ENCODE measurements around the gene RCVRN. TPM values are rescaled to one million over a fixed set of nuclear protein-coding genes. Genes with fewer than 3 reads are reported as not detected.

Gene RCVRN
- total RNA-seq, 1 donor from 2014 or later = not detected

DNA sequence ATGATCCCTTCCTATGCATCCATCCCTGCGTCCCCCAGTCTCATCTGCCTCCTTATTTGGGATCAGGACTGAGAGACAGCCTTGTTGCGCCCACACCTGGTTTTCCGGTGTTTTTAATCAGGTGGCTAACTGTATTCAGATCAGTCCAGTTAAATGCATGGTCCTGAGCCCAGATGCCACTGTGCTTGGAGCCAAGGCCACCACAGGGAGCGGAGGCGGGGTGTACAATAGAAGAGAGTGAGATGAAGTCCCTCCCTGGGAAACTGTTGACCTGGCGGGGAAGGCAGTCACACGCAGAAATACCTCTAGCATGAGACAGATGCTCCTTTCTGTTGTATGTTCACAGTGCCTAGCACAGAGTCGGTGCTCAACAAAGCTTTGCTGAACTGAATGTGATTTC is 6.3 kb downstream of the RCVRN start:
- no peak for DNase-seq (ENCODE audit: low read depth, low spot score)

DNA sequence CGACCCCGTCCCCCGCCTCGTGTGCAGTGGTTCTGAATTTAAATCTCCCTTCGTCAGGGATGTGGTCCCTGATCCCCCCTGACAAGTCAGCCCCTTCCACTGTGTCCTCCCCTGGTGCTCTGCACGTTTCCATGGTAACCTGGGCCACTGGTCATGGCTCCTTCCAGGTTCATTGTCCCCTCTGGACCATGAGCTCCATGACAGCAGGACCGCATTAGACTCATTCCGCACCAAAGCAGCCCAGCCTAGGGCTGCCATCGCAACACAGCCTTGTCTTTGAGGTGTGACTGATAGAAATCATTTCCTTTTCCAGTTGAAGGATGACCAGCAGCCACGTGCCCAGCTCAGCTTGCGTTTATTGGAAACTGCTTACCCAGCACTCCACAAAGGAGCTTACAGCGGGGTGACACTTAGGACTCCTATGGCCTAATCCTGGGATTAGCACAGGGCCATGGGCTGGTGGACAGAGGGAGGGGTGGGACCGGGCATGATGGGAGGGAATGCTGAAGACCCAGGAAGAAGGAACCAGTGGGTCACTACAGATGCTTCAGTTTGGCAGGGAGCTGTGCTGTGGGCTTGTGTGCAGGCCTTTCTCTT is 7.6 kb downstream of the RCVRN start:
- DNase-seq (ENCODE audit: low read depth, low spot score) = no peak

DNA sequence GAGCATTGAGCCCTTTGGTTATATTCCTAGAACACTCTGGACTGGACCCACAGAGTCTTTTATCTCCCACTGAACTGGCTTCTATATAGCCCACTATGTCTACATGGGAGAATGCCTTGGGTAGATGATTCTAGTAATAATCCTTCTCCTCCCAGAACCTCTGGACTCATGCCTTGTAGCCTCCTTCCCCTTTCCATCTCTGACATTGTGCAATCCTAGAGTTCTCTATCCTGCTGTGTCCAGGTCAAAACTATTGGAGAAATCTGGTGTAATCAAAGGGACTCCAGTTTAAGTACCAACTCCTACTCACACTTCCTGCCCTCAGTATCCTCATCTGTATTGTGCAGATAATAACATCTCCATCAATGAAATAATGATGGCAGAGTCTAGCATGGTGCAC is 9.1 kb downstream of the RCVRN start:
- DNase-seq (ENCODE audit: low read depth, low spot score) = no peak

DNA sequence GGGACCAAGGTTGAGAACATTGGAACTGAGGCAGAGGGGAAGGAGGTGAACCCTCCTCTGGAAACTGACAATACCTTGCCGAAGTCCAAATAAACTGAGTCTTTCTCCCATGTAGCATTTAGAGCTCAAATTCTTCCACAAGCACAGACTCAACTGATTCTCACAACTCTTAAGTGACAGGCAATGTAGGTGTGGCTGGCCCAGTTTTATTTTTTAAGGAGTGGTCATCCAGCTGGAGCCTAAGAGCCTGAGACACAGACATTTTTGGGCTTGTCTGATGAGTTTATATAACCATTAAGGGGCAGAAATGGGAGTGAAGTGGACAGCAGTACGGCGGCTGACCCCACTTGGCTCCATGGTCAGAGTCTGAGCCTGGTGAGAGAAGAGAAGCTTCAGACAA is 10.8 kb downstream of the RCVRN start:
- DNase-seq (ENCODE audit: low read depth, low spot score) = no peak

DNA sequence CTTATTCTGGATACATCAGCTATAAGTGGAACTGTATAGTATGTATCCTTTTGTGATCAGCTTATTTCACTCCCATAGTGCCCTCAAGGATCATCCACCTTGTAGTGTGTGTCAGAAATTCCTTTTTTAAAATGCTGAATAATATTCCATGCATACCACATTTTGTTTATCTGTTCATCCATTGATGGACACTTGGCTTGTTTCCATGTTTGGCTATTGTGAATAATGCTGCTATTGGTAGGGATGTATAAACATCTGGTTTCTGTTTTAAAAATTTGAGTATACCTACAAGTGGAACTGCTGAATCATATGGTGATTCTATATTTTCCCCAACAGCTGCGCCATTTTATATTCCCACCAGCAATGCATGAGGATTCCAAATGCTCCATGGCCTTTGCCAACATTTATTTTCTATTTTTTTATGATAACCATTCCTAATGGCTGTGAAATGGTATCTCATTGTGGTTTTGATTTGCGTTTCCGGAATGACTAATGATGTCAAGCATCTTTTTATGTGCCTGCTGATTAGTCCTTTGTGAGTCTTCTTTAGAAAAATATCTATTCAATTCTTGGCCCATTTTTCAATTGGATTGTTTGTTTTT is 11.6 kb downstream of the RCVRN start:
- DNase-seq (ENCODE audit: low read depth, low spot score) = no peak

DNA sequence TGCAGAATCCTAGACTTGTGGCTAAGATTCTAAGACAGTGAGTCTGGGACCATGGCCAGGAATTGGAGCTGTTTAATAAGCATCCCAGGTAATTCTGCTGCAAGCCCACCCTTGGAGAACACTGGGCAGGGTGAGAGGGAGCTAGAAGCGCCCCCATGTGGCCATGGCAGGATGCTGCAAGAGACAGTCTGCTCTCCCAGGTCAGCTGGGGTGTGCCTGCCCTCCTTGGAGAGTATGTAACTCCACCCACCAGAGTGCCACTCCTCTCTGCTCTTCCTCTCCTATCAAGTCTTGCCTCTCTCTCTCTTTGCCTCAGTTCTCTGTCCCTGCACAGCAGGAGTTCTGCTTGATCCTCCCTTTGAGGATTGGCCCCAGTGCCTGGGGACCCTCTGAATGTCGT is 14.9 kb downstream of the RCVRN start:
- no peak for DNase-seq (ENCODE audit: low read depth, low spot score)

DNA sequence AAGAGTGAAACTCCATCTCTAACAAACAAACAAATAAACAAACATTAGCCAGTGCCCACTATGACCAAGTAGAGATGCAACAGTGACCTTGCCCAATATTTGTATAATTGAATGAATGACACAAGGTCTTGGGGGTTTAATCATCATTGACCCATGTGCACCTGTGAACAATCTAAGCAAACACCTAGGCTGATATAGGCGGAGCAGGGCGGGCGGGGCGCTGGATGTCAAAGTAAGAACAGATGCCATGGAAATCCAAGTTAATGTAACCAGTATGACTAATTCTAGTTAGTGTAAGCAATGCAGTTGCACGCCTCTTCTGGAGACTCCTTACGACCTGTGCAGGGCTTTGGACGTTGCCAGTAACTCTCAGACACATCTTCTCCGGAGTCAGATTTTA is 17.6 kb downstream of the RCVRN start:
- no peak for DNase-seq (ENCODE audit: low read depth, low spot score)

DNA sequence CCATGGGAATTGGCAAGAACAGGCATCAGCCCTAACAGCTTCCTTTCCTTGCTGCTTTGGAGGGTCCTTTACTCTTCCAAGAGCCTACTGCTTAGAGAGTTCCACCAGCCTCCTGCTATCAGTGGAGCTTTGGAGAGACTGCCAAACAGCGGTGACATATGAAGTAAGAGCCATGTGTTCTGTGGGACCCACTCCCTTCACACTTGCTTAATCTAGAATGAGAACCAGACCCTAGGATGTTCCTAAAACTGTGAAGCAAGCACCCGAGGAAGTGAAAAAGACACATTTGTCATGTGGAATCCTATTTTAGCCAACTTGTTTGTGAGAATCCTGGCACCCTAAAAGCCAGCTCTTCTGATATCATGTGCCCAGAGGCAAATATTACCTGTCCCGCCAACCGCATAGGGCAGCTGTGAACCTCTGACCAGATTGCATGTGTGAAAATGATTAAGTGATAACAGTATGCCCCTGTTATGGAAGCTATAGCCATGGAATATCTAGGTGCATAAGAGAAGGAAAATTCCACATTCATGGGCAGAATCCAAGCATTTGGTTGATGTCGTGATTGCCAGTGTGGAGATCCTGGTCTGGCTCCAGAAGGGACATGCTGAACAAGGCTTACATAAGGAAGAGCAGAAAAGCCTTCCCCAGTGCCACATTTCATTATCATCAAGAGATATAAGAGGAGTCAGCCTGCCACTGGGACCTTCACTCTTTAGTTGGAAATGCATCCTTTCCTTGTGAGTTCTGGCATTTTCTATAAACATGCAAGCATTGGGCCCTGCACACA is 18.7 kb downstream of the RCVRN start:
- no peak for DNase-seq (ENCODE audit: low read depth, low spot score)

DNA sequence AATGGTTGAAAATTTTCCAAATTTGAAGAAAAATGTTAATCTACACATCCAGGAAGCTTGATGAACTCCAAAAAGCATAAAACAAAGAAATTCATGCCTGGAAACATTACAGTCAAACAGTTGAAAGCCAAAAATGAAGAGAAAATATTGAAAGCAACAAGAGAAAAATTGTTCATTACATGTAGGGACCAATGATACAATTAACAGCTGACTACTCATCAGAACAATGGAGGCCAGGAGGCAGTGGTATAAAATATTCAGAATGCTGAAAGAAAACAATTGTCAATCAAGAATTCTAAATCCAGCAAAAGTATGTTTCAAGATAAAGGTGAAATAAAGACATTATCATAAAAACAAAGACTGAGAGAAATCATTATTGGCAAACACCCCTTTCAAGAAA is 21.6 kb downstream of the RCVRN start:
- DNase-seq (ENCODE audit: low read depth, low spot score) = no peak

DNA sequence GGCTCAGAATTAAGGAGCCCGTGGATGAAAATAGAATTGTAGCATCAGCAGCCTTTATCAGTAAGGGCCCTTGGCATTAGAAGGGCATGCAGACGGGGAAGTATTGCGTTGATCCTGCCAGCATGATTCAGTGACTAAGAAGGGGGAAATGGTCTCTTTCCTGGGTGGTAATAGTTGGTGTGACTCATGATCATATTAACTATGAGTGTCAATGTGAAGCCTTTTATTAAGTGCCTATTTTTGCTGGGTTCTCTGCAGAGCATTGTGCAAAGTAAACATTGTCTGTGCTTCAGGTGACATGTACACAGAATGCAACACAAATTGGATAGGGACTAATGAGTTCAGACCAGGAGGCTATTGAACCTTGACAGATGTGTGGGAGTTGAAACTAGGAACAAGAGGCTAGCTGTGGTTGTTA is 24.5 kb downstream of the RCVRN start:
- no peak for DNase-seq (ENCODE audit: low read depth, low spot score)

DNA sequence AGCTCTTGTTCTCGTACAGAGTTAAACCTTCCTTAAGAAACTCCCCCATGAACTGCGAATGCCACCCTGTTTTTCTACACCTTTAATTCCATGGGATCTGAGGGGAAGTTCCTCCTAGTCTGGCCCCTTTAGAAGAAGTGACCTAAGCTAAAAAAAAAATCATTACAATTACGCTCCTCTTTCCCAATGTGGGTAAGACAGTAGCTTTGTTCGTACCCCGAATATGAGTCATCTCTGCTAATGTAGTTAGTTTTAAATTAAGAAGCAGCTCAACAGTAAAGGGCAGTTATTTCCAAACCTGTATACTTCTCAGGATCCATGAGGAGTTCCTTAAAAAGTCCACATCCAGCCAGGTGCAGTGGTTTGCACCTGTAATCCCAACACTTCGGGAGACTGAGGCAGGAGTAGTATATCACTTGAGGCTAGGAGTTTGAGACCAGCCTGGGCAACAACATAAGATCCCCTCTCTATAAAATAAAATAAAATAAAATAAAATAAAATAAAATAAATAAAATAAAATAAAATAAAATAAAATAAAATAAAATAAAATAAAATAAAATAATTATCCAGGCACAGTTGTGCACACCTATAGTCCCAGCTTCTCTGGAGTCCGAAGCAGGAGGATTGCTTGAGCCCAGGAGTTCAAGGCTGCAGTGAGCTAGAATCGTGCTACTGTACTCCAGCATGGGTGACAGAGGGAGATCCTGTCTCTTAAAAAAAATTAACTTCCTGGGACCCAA is 26.1 kb downstream of the RCVRN start:
- DNase-seq (ENCODE audit: low read depth, low spot score) = no peak

DNA sequence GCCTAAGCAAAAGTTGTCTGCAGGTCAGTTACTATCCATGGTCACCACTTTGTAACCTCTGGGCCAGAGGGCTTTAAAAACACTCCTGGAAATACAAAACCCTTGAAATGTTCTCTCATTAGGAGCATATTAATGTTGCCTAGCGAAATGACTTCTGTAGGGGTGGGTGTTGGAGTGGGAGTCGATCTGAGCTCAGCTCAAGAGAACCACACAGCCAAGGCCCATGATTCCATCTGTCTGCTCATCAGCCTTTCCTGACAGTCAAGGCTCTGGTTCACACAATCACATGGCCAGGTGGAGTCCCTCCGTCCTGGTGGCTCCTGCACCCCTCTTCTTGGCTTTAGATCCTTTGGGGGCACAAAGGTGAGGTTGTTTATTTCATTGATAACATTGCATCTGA is 26.7 kb downstream of the RCVRN start:
- DNase-seq (ENCODE audit: low read depth, low spot score) = no peak

DNA sequence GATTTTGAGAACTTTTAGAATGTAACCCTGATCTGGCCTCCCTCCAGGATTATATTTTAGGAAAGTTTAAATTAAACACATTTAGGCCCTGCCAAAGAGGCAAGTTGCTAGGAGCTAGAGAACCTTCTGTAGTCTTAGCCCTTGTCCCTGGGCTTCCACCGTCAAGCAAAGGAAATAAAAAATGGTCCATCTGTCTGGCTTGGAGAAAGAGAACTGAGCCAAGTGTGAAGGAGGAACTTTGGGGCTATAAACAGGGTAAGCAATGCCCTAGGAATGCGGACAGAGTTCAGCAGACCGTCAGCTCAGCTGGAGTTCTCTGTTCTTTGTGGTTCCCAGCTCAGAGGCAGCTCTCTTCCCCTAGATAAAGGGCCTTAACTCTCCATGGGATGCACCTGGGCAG is 29.6 kb downstream of the RCVRN start:
- no peak for DNase-seq (ENCODE audit: low read depth, low spot score)

DNA sequence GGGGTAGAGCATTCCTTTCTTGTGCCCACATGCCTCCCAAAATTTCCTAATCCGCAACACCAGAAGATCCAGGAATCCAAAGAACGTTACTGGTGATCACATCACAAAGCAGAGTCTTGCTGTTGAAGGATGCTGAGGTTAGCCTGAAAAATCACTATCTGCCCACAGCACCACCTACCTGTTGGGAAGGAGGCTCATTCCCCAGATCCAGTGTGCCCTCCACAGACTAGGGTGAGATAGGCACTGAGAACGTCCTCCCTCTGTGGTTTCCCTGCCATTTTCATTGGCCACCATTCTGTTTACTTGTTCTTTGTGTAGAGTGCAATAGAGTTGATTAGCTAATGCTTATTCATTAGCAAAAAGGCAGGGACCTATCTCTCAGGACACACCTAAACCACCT is 30.3 kb downstream of the RCVRN start:
- DNase-seq (ENCODE audit: low read depth, low spot score) = no peak

DNA sequence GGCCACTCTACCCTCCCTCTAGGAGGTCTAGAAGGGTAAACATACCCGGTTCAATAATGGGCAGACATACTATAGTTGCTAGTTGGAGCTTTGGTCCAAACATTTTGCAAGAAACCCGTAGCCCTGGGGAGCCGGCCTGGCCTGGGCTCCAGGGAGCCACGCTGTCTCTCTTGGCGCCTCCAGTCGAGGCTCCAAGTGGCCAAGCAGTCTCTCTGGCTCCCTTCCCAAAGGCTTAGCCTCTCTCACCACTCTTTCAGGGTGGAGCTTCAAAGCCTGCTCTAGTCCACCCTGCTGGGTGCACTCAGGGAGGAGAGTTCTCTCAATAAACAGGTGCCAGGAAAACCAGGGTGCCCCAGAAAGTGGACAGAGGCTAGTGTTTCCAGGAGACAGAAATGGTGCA is 32.2 kb downstream of the RCVRN start:
- DNase-seq (ENCODE audit: low read depth, low spot score) = no peak

DNA sequence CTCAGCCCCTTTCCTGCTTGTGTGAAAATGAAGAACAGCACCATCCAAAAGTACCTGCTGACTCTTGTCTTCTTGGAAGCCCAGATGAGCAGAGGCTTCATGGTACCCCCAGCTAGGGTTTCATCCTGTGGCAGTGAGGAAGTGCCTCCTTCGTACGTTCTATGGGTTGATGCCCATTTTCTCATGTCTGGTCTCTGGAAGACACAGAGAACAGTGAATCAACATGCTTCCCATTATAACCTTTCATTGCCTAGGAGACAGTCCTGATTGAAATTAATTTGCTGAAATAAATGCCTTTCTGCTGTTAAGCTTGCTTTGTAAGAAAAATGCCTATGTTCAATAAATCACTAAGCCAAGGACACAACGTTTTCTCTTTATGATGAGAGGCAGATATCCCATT is 36.5 kb downstream of the RCVRN start:
- no peak for DNase-seq (ENCODE audit: low read depth, low spot score)

DNA sequence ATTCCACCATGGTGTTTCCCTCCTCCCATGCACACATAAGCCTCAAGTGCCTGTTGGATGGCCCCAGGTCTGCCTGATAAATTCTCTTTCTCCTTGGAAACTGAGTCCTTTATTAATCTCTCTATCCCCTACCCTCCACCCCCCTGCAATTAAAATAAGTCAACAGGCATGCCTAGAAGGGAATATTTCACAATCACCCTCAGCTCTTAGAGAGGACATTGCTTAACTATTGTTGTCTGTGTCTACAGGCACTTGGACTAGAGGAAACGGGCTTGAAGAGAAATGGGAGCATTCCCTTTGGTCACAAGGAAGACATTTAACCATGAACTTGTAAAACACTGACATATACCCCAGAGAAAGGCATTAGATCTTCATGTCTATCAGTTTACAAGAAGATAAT is 39.5 kb downstream of the RCVRN start:
- DNase-seq (ENCODE audit: low read depth, low spot score) = no peak

DNA sequence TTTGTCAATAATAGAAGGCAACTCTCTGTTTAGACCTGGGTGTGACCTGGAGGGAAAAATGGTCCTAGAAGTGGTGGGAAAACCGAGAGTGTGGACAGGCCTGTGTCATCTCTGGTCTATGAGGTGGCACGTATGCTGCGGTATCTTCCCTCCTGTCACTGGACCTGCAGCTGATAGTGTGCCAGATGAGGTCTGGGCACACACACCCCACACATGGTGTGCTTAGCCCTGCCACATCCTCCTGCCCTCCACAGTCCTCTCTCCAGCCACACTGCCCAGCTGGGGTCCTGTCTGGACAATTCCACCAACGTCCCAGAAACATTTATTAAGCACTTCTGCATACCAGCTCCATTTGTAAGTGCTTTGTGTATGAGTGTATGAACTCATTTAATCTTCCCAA is 42.1 kb downstream of the RCVRN start:
- DNase-seq (ENCODE audit: low read depth, low spot score) = no peak

DNA sequence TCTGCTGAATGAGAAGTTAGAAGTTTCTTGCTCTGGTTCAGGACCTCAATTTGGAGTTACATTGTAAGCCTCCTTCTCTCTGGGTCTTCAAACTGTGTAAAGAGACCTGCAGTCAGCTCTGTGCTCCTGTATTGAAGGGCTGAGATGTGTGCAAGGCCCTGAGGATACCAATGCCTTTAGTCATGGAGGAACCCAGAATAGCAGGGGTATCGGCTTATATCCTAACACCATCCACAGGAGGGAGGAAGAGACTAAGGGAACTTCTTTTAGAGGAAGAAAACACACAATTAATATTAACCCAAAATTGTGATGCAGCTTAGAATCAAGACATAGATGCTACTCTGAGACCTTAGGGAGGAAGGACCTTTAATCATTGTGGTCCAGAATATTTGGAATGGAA is 42.9 kb downstream of the RCVRN start:
- DNase-seq (ENCODE audit: low read depth, low spot score) = no peak

DNA sequence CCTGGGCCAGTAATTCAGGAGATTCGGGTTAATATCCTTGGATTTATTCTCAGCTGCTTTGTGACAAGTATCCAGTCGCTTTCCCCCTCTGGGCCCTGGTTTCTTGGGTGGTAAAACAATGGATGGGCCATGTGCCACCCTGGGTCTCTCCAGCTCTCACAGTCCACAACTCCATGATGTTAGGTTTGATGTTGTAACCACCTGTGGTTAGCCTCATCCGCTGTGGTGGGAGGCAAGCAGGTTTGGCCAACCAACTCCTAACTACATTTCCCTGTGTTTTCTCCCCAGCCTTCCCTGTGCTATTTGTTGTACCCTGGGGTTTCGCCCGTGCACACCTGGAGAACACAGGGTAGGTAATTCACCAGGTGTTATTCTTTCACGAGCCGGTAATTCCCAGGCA is 44.2 kb downstream of the RCVRN start:
- no peak for DNase-seq (ENCODE audit: low read depth, low spot score)

DNA sequence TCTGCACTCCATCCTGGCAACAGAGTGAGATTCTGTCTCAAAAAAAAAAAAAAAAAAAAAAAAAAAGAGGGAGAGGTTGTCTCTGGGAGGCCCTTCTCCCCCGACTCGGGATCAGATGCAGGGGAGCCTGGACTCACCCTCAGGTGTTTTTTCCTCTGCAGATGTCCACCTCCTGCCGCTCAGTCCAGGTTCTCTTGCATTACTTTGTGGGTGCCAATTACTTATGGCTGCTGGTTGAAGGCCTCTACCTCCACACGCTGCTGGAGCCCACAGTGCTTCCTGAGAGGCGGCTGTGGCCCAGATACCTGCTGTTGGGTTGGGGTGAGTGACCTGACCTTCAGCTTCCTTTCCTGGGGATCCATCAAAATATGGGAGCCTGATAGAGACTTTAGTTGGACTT is 45.3 kb downstream of the RCVRN start:
- DNase-seq (ENCODE audit: low read depth, low spot score) = no peak

DNA sequence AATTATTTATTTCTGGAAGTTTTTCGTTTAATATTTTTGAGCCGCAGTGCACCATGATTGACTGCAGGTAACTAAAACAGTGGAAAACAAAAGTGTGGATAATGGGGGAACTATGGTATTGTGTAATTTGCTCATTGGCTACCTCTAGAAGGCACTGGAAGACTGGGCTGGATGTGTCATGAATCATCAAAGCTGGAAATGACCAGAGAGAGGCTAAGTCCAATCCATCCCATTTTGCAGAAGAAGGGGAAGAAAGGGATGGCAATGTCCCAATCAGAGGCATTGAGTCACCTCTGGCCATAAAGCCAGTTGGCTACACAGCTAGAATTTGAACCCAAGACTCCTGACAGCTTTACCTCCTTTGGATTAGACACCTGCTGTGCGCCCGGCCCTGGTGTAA is 50.0 kb downstream of the RCVRN start:
- DNase-seq (ENCODE audit: low read depth, low spot score) = no peak

Data from pulmonary artery endothelial cell (primary cell).